Nephron progenitor cell (in vitro differentiated cells): Measurements from ENCODE around the gene MED6.

ENCODE experiments used
- DNase-seq: peaks from one replicate; pipeline ENCODE4 v3.0.0; 2021
- H3K27ac Mint-ChIP-seq: 2 replicates; pipeline ENCODE4 v1.8.0; 2021; ENCODE audit warnings: mild to moderate bottlenecking, moderate library complexity, mixed read lengths
- H3K27me3 Mint-ChIP-seq: 2 replicates; pipeline ENCODE4 v1.8.0; 2021; ENCODE audit warnings: mild to moderate bottlenecking, low read depth, mixed read lengths; ENCODE audit not compliant: poor library complexity
- H3K36me3 Mint-ChIP-seq: 2 replicates; pipeline ENCODE4 v1.8.0; 2021; ENCODE audit warnings: low read depth, mixed read lengths
- H3K4me1 Mint-ChIP-seq: 2 replicates; pipeline ENCODE4 v1.8.0; 2021; ENCODE audit warnings: mixed read lengths
- H3K4me3 Mint-ChIP-seq: 2 replicates; pipeline ENCODE4 v1.8.0; 2021; ENCODE audit warnings: mild to moderate bottlenecking, moderate library complexity, mixed read lengths
- H3K9me3 Mint-ChIP-seq: 2 replicates; pipeline ENCODE4 v1.8.0; 2021; ENCODE audit warnings: mild to moderate bottlenecking, moderate library complexity, mixed read lengths
- TF ChIP-seq, protein P1 (sequence below): fragments of 200-600 bp; sonication (generic); IDR thresholded peaks from 2 replicates; pipeline ENCODE4 v1.5.0; 2021; ENCODE audit warnings: antibody characterized with exemption

MED6 gene

DNA sequence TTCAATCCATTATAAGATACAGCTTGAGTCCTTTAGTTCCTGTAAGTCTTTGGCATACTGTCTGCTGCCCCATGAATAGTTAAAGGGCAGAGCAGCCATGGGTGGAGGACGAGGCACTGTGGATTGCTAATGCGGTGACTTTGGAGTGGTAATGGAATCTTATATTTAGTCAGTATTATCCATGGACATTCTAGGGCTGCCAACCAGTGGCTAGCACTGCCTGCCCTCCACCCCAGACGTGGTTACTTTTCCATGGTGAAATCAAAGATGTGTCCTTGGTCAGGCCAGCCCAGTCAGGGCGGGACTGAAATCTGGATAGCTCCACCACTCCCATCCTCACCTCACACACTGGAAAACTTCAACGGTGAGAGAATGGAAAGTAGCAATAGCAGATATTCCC, 43.5 kb upstream of the MED6 start:
- Mint-ChIP-seq H3K4me3 (no peak overlapping the region), H3K27ac (no peak overlapping the region), H3K9me3 (no peaks in the 10 kb centered on the region), H3K27me3 (peaks cover 59% of the 10 kb centered on the region), H3K4me1 (peaks cover 17% of the 10 kb centered on the region), H3K36me3 (no peaks in the 10 kb centered on the region)
- TF ChIP-seq, protein P1, sequence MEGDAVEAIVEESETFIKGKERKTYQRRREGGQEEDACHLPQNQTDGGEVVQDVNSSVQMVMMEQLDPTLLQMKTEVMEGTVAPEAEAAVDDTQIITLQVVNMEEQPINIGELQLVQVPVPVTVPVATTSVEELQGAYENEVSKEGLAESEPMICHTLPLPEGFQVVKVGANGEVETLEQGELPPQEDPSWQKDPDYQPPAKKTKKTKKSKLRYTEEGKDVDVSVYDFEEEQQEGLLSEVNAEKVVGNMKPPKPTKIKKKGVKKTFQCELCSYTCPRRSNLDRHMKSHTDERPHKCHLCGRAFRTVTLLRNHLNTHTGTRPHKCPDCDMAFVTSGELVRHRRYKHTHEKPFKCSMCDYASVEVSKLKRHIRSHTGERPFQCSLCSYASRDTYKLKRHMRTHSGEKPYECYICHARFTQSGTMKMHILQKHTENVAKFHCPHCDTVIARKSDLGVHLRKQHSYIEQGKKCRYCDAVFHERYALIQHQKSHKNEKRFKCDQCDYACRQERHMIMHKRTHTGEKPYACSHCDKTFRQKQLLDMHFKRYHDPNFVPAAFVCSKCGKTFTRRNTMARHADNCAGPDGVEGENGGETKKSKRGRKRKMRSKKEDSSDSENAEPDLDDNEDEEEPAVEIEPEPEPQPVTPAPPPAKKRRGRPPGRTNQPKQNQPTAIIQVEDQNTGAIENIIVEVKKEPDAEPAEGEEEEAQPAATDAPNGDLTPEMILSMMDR = no peak
- DNase-seq = no peak

DNA sequence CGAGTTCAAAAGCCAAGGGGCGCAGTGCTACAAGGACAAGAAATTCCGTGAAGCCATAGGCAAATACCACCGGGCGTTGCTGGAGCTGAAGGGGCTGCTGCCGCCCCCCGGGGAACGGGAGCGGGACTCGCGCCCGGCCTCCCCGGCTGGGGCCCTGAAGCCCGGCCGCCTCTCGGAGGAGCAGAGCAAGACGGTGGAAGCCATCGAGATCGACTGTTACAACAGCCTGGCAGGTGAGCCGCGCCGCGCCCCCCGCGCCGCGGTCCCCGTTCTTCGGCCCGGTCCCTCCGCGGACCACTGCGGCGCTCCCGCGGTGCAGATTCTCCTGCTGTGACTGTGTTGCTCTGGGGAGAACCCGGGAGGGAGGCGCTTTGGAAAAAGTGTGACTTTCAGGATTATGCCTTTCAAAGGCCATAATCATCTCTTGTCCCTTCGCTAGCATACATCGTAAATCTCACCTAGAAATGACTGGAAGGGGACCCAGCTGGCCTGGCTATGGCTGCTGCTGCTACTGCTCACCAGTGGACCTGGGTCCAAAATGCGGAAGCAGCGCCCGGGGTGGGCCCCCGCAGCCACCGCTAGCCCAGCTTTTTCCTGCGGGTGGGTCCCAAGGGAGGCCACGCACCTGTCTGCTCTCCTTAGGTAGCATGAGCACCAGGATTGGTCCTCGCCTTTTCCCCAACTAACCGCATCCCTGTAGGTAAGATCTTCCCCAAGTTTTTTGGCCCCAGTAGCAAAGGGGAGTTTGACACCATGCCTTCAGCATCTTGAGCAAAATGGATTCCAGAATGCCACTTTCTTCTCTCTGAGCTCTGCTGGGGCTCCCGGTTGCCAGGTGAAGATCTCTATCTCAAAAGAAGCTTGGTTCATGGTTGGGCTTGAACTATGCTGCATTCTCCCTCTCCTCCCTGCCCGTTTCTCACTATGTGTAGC, 42.1 kb upstream of the MED6 start:
- Mint-ChIP-seq H3K9me3 (no peaks in the 10 kb centered on the region), H3K27me3 (peaks cover 68% of the 10 kb centered on the region), H3K4me1 (peaks cover 17% of the 10 kb centered on the region), H3K27ac (no peak overlapping the region), H3K4me3 (peak overlapping the region; percentile 84), H3K36me3 (no peaks in the 10 kb centered on the region)
- TF ChIP-seq, protein P1 = no peak
- peak; percentile 42 for DNase-seq

DNA sequence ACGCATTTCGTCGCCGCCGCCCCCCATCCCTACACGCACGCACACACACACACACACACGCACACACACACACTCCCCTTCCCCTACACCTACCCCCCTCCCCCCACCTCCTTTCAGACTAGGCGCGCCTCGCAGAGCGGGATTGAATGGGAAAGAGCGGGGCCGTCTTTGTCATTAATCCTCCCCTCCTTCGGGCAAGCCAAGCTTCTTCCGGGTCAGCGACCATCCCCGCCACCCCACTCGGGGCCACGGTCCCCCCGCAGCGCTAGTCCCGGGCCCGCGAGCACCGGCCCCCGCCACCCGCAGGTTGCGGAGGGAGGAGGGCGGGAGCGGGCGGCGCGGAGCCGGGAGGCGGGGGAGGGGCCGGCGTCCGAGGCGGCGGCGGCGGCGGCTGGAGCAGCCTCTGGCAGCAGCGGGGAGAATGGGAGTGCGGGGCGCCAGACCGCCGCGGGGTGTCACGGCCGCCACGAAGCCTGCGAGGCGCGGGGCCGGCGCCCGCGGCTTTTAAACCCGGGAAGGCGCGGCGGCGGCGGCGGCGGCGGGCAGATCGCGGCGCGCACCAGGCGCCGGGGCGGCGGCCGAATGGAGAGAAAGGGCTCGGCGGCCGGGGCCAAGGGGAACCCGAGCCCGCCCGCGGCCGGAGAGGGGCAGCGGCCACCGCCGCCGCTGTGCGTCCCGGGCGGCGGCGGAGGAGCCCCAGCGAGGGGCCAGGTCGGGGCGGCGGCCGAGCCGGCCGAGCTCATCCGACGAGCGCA, 41.3 kb upstream of the MED6 start, which contains the start of gene TTC9:
TTC9 (plus strand) TSS at position 369 of the 755 bp plus-strand sequence; CDS start at position 583, 214 bp downstream.
- DNase-seq = peak; percentile 68
- H3K27ac Mint-ChIP-seq = no peak within 1 kb of the TSS

DNA sequence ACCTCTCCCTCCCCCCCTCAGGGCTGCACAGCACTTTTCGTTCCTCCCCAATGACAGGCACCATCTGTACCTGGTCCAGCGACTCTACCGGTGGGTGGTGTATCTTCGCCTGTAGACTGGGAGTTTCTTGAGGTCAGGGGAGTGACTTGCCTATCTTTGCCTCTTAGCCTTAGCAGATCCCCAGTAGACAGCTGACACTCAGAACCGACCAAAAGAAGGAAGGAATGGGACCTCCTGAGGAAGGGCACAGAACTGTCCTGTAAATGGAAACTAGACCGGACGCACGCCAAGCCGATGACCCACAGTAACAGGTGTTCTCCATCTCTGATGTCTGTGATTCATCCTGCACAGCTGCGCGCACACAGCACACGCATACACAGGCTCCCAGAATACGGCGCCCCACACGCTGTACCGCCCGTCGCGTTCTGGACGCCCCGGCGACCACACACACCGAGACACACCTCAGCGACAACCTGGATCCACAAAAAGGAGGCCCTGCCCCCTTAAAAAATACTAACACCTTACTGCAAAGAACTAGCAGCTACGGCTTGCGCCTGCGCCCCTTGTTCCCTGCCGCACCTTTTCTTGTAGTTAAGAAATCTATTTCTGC, 40.6 kb upstream of the MED6 start:
- Mint-ChIP-seq H3K4me1 (peaks cover 17% of the 10 kb centered on the region), H3K9me3 (peaks cover 4% of the 10 kb centered on the region), H3K27ac (no peak overlapping the region), H3K4me3 (peak overlapping the region; percentile 90), H3K36me3 (no peaks in the 10 kb centered on the region), H3K27me3 (peaks cover 74% of the 10 kb centered on the region)
- TF ChIP-seq, protein P1 = no peak
- no peak for DNase-seq

More for the DNA sequence above, 41.3 kb upstream of the MED6 start, which contains the start of gene TTC9:
- peak within 1 kb of the TSS; percentile 90 for H3K4me3 Mint-ChIP-seq
- H3K36me3 Mint-ChIP-seq = no peaks in the 10 kb centered on the region
- H3K27me3 Mint-ChIP-seq = peaks cover 67% of the 10 kb centered on the region
- TF ChIP-seq, protein P1 = no peak
- H3K9me3 Mint-ChIP-seq = no peaks in the 10 kb centered on the region
- peaks cover 17% of the 10 kb centered on the region for H3K4me1 Mint-ChIP-seq

DNA sequence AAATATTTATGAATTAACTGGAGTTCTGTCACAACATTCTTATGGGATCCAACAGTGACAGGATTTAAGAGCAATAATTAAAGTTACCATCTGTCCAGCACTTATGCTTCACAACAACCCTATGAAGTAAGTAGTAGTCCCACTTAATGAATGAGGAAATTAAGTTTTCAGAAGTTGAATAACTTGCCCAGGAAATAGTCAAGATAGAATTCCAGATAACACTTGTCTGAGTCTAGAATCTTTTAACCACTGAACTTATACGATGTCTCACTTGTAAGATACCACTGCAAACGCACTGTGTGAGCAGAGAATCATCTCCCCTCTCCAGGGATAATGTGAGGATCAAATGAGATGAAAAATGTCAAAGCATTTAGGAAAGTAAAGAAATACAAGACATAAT, 38.0 kb upstream of the MED6 start:
- Mint-ChIP-seq H3K27ac (no peak overlapping the region), H3K9me3 (peaks cover 5% of the 10 kb centered on the region), H3K4me3 (no peak overlapping the region), H3K27me3 (peaks cover 60% of the 10 kb centered on the region), H3K36me3 (no peaks in the 10 kb centered on the region), H3K4me1 (peaks cover 15% of the 10 kb centered on the region)
- TF ChIP-seq, protein P1 = no peak
- no peak for DNase-seq
